Measurements from ENCODE around the gene C1QTNF8. TPM values are rescaled to one million over a fixed set of nuclear protein-coding genes. Genes with fewer than 3 reads are reported as not detected.

Gene C1QTNF8
- polyA plus RNA-seq, 2 of the 4 experiments (the other 2 are of a cell fraction), result not detected

DNA sequence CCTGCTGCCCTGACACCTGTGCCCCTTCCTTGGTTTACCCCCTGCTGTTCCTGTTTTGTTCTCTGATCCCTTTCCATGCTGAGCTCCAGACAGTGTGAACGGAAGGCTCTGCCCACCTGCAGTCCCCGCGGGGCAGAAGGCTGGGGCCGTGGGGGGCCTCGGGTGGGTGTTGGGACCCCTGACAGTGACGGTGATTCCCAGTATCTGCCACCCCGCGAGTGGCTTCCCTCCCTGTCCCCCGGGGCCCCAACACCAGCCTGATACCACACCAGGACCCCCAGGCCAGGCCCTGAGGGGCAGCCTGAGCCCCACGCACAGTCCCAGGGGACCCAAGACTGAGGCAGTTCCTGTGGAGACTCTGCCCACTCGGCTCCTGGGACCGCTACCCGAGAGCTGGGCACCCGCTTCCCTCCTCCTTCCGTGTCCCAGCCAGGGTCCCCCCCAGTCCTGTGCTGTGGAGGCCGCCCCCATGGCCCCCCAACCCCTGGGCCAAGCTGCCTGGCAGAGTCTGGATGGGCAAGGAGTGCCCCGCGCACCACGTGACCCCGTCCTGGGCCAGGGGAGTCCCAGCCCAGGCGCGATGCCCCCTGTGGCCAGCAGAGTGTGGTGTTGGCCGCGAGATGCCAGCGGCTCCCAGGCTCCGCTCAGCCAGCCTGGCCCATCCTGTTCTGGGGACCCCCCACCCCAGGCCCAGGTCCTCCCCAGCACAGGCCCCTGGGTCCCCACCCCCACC, 10.0 kb upstream of the C1QTNF8 start:
- Histone ChIP-seq H3K4me3 (no peak overlapping the region), H3K9me3 (no peaks in the 10 kb centered on the region), H3K4me2 (peak overlapping the region; percentile 64), H3K27ac (peak overlapping the region; percentile 23 to 54; a peak in 3 of 6 replicates), H3K4me1 (peaks cover 22% of the 10 kb centered on the region)
- FAIRE-seq, result no peak
- ChIA-PET POLR2A (no interaction called here), CTCF (interaction anchor here (0.6 to 4.5 kb wide), 35 partner anchors 9 to 512 kb away, joined by 3 to 26 read pairs (median 4); no protein-coding TSS in a partner anchor)
- 2% methylated on average over 9 of the region's 26 CpGs for WGBS (ENCODE audit: missing lambda C conversion rate)
- peak; percentile 59 to 86 for ATAC-seq
- peak; percentile 71 to 94 for DNase-seq (ENCODE audit: low read depth in 1 of 2, low spot score in 1 of 2)
- TF ChIP-seq, protein P1, sequence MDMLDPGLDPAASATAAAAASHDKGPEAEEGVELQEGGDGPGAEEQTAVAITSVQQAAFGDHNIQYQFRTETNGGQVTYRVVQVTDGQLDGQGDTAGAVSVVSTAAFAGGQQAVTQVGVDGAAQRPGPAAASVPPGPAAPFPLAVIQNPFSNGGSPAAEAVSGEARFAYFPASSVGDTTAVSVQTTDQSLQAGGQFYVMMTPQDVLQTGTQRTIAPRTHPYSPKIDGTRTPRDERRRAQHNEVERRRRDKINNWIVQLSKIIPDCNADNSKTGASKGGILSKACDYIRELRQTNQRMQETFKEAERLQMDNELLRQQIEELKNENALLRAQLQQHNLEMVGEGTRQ (IDR thresholded peaks at IDR 0.05), result peak; percentile 94
- TF ChIP-seq KDM5A (IDR thresholded peaks at IDR 0.05) (no peak), CHD2 (IDR thresholded peaks at IDR 0.05; ENCODE audit: low read length, partially characterized antibody) (no peak), ZC3H11A (IDR thresholded peaks at IDR 0.05) (no peak), SMC3 (IDR thresholded peaks at IDR 0.05) (peak; percentile 99), RAD21 (conservative IDR thresholded peaks at IDR 0.05 in 1 of 2, IDR thresholded peaks at IDR 0.05 in 1 of 2) (peak; percentile 94 to 100), RNF2 (IDR thresholded peaks at IDR 0.05; ENCODE audit: borderline replicate concordance, low read depth) (no peak), TFCP2L1 (CRISPR knock-in tag; IDR thresholded peaks at IDR 0.05) (no peak), TP53 (CRISPR knock-in tag; IDR thresholded peaks at IDR 0.05) (no peak), KDM1A (IDR thresholded peaks at IDR 0.05; ENCODE audit: low read depth) (no peak), ZNF302 (CRISPR knock-in tag; IDR thresholded peaks at IDR 0.05) (no peak)
- TF ChIP-seq, protein P2, sequence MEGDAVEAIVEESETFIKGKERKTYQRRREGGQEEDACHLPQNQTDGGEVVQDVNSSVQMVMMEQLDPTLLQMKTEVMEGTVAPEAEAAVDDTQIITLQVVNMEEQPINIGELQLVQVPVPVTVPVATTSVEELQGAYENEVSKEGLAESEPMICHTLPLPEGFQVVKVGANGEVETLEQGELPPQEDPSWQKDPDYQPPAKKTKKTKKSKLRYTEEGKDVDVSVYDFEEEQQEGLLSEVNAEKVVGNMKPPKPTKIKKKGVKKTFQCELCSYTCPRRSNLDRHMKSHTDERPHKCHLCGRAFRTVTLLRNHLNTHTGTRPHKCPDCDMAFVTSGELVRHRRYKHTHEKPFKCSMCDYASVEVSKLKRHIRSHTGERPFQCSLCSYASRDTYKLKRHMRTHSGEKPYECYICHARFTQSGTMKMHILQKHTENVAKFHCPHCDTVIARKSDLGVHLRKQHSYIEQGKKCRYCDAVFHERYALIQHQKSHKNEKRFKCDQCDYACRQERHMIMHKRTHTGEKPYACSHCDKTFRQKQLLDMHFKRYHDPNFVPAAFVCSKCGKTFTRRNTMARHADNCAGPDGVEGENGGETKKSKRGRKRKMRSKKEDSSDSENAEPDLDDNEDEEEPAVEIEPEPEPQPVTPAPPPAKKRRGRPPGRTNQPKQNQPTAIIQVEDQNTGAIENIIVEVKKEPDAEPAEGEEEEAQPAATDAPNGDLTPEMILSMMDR (IDR thresholded peaks at IDR 0.05), result peak; percentile 93
- TF ChIP-seq, protein P3, sequence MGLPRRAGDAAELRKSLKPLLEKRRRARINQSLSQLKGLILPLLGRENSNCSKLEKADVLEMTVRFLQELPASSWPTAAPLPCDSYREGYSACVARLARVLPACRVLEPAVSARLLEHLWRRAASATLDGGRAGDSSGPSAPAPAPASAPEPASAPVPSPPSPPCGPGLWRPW (IDR thresholded peaks at IDR 0.05), result no peak

DNA sequence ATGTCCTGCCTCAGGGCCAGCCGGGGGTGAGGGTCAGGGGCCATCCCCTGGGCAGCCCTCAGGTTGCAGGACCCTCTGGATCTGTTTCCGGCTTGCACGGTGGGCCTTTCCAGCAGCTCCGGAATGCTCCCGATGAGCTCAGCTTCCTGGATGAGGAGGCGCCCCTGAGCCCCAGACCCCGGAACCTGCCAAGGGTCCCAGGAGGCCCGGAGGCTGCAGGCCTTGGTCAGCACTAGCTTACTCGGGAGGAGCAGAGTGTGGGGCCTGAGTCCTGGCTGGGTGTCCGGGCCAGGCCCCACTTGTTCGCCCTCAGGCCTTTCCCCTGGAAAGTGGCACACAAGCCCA, 7.6 kb upstream of the C1QTNF8 start:
- no peak overlapping the region for H3K4me3 ChIP-seq
- no peak for FAIRE-seq
- H3K4me1 ChIP-seq, result peaks cover 20% of the 10 kb centered on the region
- H3K27ac ChIP-seq, result no peak overlapping the region
- H3K4me2 ChIP-seq, result no peak overlapping the region; the same call in 2 of the 3 replicates
- no peaks in the 10 kb centered on the region for H3K9me3 ChIP-seq
- no peak for ATAC-seq
- ChIA-PET CTCF (interaction anchor here (0.6 to 1.8 kb wide), 26 partner anchors 9 to 318 kb away, joined by 3 to 12 read pairs (median 4); partner anchors contain the start of genes GNG13 and TPSG1), POLR2A (no interaction called here)
- WGBS (ENCODE audit: missing lambda C conversion rate), result 61% methylated on average over 3 of the region's 11 CpGs
- DNase-seq (ENCODE audit: low read depth in 1 of 2, low spot score in 1 of 2), result no peak
- TF ChIP-seq EHMT2 (IDR thresholded peaks at IDR 0.05; ENCODE audit: low read depth) (no peak), EP300 (IDR thresholded peaks at IDR 0.05) (no peak), ZNF302 (CRISPR knock-in tag; IDR thresholded peaks at IDR 0.05) (no peak), ZSCAN20 (CRISPR knock-in tag; IDR thresholded peaks at IDR 0.05) (no peak), BHLHE40 (IDR thresholded peaks at IDR 0.05; ENCODE audit: low read depth, low read length) (no peak), CHD2 (IDR thresholded peaks at IDR 0.05; ENCODE audit: low read length, partially characterized antibody) (no peak), TP53 (CRISPR knock-in tag; IDR thresholded peaks at IDR 0.05) (no peak), MAFK (IDR thresholded peaks at IDR 0.05; ENCODE audit: partially characterized antibody) (no peak), ZC3H11A (IDR thresholded peaks at IDR 0.05) (no peak)
- TF ChIP-seq, protein P1 (IDR thresholded peaks at IDR 0.05), result no peak
- TF ChIP-seq, protein P4, sequence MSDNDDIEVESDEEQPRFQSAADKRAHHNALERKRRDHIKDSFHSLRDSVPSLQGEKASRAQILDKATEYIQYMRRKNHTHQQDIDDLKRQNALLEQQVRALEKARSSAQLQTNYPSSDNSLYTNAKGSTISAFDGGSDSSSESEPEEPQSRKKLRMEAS (IDR thresholded peaks at IDR 0.05), result no peak
- TF ChIP-seq, protein P5, sequence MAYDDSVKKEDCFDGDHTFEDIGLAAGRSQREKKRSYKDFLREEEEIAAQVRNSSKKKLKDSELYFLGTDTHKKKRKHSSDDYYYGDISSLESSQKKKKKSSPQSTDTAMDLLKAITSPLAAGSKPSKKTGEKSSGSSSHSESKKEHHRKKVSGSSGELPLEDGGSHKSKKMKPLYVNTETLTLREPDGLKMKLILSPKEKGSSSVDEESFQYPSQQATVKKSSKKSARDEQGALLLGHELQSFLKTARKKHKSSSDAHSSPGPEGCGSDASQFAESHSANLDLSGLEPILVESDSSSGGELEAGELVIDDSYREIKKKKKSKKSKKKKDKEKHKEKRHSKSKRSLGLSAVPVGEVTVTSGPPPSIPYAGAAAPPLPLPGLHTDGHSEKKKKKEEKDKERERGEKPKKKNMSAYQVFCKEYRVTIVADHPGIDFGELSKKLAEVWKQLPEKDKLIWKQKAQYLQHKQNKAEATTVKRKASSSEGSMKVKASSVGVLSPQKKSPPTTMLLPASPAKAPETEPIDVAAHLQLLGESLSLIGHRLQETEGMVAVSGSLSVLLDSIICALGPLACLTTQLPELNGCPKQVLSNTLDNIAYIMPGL (CRISPR knock-in tag; IDR thresholded peaks at IDR 0.05; ENCODE audit: borderline replicate concordance), result no peak

Measured in A549 (cell line).